GM10248 (cell line): ENCODE data around the gene EPHA3.

Source experiments
- CTCF ChIA-PET: fragments of 300-600 bp; sonication (Branson Sonifier 250); formaldehyde crosslinking; extraction: SDS; loops from one replicate; lab custom pipeline; 2021; ENCODE audit warnings: antibody characterized with exemption; lab: Yijun Ruan, JAX
- POLR2A ChIA-PET: fragments of 350-650 bp; sonication (Branson Sonifier 250); formaldehyde crosslinking; extraction: SDS; loops from one replicate; lab custom pipeline; 2020; ENCODE audit warnings: antibody characterized with exemption; lab: Yijun Ruan, JAX
- DNase-seq: peaks from one replicate; pipeline ENCODE4 v3.0.0; 2012; ENCODE audit errors: extremely low spot score
- CTCF ChIP-seq: IDR thresholded peaks from 2 replicates; pipeline ENCODE4 v1.5.1; 2012; ENCODE audit warnings: mild to moderate bottlenecking, low read depth; ENCODE audit errors: extremely low read depth, missing control alignments, control extremely low read depth

EPHA3 gene

DNA sequence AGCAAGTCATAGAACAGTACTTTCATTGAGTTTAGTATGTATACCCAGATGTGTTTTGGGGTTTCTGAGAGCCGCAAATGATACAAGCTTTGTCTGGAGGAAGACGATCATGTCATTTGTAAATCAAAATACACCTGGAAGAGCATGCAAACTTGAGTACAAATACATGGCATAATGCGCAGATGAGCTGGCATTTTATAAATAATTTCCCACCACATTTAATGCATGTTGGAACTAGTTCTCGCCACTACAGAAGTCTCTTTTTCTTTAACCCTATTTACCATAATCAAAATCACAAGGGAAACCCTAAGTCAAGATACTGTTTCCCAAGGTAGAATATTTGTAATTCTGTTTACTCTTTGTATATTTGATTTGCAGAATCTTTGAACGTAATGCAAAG, 318.6 kb downstream of the EPHA3 start:
- DNase-seq = no peak
- ChIA-PET POLR2A (no interaction called here), CTCF (no interaction called here)
- TF ChIP-seq CTCF = no peak

- POLR2A ChIA-PET = no interaction called here
- no peak for TF ChIP-seq CTCF
- no peak for DNase-seq
- CTCF ChIA-PET = no interaction called here
These were observed 327.4 kb downstream of the EPHA3 start for GRCh38 chr3:89434621-89435380.

- TF ChIP-seq CTCF = no peak
- POLR2A ChIA-PET = no interaction called here
- CTCF ChIA-PET = no interaction called here
- DNase-seq = no peak
These were observed 329.4 kb downstream of the EPHA3 start for GRCh38 chr3:89436846-89437245.

GRCh38 chr3:89440386-89440785, 333.0 kb downstream of the EPHA3 start:
- CTCF ChIA-PET = no interaction called here
- POLR2A ChIA-PET = no interaction called here
- no peak for TF ChIP-seq CTCF
- DNase-seq = no peak

- TF ChIP-seq CTCF = no peak
- DNase-seq = no peak
- ChIA-PET CTCF (no interaction called here), POLR2A (no interaction called here)
These were observed 333.7 kb downstream of the EPHA3 start for GRCh38 chr3:89441141-89441540.

- ChIA-PET CTCF (no interaction called here), POLR2A (no interaction called here)
- no peak for DNase-seq
- no peak for TF ChIP-seq CTCF
These were observed 339.2 kb downstream of the EPHA3 start for GRCh38 chr3:89446593-89446992.
